WTC11 (cell line): ENCODE measurements around the gene PIEZO1. TPM values are rescaled to one million over a fixed set of nuclear protein-coding genes. Genes with fewer than 3 reads are reported as not detected.

Experiments used
- ATAC-seq: fragments of 200-7000 bp; cut with Tn5 transposase; 2 replicates; pipeline ENCODE4 v1.10.0; 2021; ENCODE audit warnings: mild to moderate bottlenecking, moderate library complexity
- CTCF ChIA-PET: fragments of 300-600 bp; sonication (Branson Sonifier 250); formaldehyde crosslinking; loops from one replicate; lab custom pipeline; 2021; ENCODE audit warnings: antibody characterized with exemption; lab: Charles Lee
- POLR2A ChIA-PET: fragments of 350-600 bp; sonication (Branson Sonifier 250); formaldehyde crosslinking; loops from one replicate; lab custom pipeline; 2021; ENCODE audit warnings: antibody characterized with exemption; lab: Charles Lee
- DNase-seq: peaks from one replicate; pipeline ENCODE4 v3.0.0; 2021; ENCODE audit warnings: low spot score
- H3K27ac Mint-ChIP-seq: 2 replicates; pipeline ENCODE4 v1.8.0; 2021; ENCODE audit warnings: mixed read lengths
- H3K27me3 Mint-ChIP-seq: 2 replicates; pipeline ENCODE4 v1.8.0; 2021; ENCODE audit warnings: low read depth, mild to moderate bottlenecking, moderate library complexity, mixed read lengths
- H3K36me3 Mint-ChIP-seq: 2 replicates; pipeline ENCODE4 v1.8.0; 2021; ENCODE audit warnings: mixed read lengths
- H3K4me1 Mint-ChIP-seq: 2 replicates; pipeline ENCODE4 v1.8.0; 2022; ENCODE audit warnings: mixed read lengths
- H3K4me3 Mint-ChIP-seq: 2 replicates; pipeline ENCODE4 v1.8.0; 2021; ENCODE audit warnings: mild to moderate bottlenecking, moderate library complexity, mixed read lengths
- H3K9me3 Mint-ChIP-seq: 2 replicates; pipeline ENCODE4 v1.8.0; 2021; ENCODE audit warnings: mixed read lengths
- ATF1 ChIP-seq: sonication (generic); formaldehyde crosslinking; IDR thresholded peaks from 2 replicates; pipeline ENCODE4 v1.8.1; 2023; ENCODE audit warnings: mild to moderate bottlenecking, moderate library complexity, missing genetic modification reagents
- CBFB ChIP-seq: sonication (generic); formaldehyde crosslinking; IDR thresholded peaks from 2 replicates; pipeline ENCODE4 v1.8.1; 2022; ENCODE audit warnings: mild to moderate bottlenecking, low read depth, missing genetic modification reagents
- FOXJ3 ChIP-seq: sonication (generic); formaldehyde crosslinking; IDR thresholded peaks from 2 replicates; pipeline ENCODE4 v1.9.0; 2021; ENCODE audit warnings: missing genetic modification reagents, mild to moderate bottlenecking, borderline replicate concordance
- NFE2L1 ChIP-seq: sonication (generic); formaldehyde crosslinking; IDR thresholded peaks from 2 replicates; pipeline ENCODE4 v1.8.1; 2023; ENCODE audit warnings: missing genetic modification reagents
- NR2C2 ChIP-seq: sonication (generic); formaldehyde crosslinking; IDR thresholded peaks from 2 replicates; pipeline ENCODE4 v1.8.0; 2022; ENCODE audit warnings: mild to moderate bottlenecking, missing genetic modification reagents
- ZNF219 ChIP-seq: sonication (generic); formaldehyde crosslinking; IDR thresholded peaks from 2 replicates; pipeline ENCODE4 v1.8.0; 2023; ENCODE audit warnings: missing genetic modification reagents, mild to moderate bottlenecking, borderline replicate concordance
- ZNF263 ChIP-seq: sonication (generic); formaldehyde crosslinking; IDR thresholded peaks from 2 replicates; pipeline ENCODE4 v1.8.1; 2022; ENCODE audit warnings: low read depth, mild to moderate bottlenecking, moderate library complexity, missing genetic modification reagents
- ZNF416 ChIP-seq: fragments of 250-450 bp; sonication (Bioruptor Pico); IDR thresholded peaks from 2 replicates; pipeline ENCODE4 v1.9.0; 2021; ENCODE audit warnings: mild to moderate bottlenecking, inconsistent platforms
- total RNA-seq: library from RNA; stranded (reverse); gene quantifications from 3 replicates; pipeline ENCODE4 v1.2.3, GENCODE V29; 2021
- TF ChIP-seq, protein P1 (sequence below): sonication (generic); formaldehyde crosslinking; IDR thresholded peaks from 2 replicates; pipeline ENCODE4 v1.8.1; 2022; ENCODE audit warnings: low read depth, mild to moderate bottlenecking, moderate library complexity, missing genetic modification reagents, borderline replicate concordance
- TF ChIP-seq, protein P2 (sequence below): fragments of 250-450 bp; sonication (Bioruptor Pico); IDR thresholded peaks from 2 replicates; pipeline ENCODE4 v1.9.0; 2021; ENCODE audit warnings: mild to moderate bottlenecking
- TF ChIP-seq, protein P3 (sequence below): sonication (generic); formaldehyde crosslinking; IDR thresholded peaks from 2 replicates; pipeline ENCODE4 v1.8.0; 2022; ENCODE audit warnings: mild to moderate bottlenecking, missing genetic modification reagents
- TF ChIP-seq, protein P4 (sequence below): fragments of 250-450 bp; sonication (Bioruptor Pico); conservative IDR thresholded peaks from 2 replicates; pipeline ENCODE4 v1.9.0; 2021; ENCODE audit warnings: mild to moderate bottlenecking
- TF ChIP-seq, protein P5 (sequence below): sonication (generic); formaldehyde crosslinking; IDR thresholded peaks from 2 replicates; pipeline ENCODE4 v1.8.1; 2023; ENCODE audit warnings: mild to moderate bottlenecking, missing genetic modification reagents, moderate library complexity
- TF ChIP-seq, protein P6 (sequence below): sonication (generic); formaldehyde crosslinking; IDR thresholded peaks from 2 replicates; pipeline ENCODE4 v1.8.1; 2022; ENCODE audit warnings: mild to moderate bottlenecking, moderate library complexity, missing genetic modification reagents

The PIEZO1 gene
- total RNA-seq, 1 experiment from 2014 or later = 71.3 TPM

DNA sequence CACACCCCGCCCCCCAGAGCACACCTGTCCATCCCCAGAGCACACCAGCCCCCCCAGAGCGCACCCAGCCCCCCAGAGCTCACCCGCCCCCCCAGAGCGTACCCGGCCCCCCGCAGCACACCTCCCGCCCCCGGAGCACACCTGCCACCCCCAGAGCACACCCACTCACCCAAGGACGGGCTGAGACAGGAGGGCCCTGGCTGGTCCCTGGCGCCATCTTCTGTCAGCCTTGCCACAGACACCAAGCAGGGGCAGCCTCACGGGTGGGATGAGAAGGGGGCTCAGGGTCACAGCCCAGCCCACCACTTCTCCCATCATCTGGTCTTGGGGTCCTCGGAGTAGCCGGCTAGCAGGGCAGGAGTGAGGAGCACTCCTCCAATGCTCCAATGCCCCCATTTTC is 31.8 kb downstream of the PIEZO1 start:
- Mint-ChIP-seq H3K27me3 (no peaks in the 10 kb centered on the region), H3K27ac (peak overlapping the region; percentile 68; the same call in 1 of the 2 replicates), H3K4me1 (peaks cover 14% of the 10 kb centered on the region), H3K9me3 (no peaks in the 10 kb centered on the region), H3K36me3 (no peaks in the 10 kb centered on the region), H3K4me3 (no peak overlapping the region)
- DNase-seq (no peak), ATAC-seq (no peak)
- CTCF ChIA-PET = interaction anchor here (0.9 to 9.0 kb wide), 5 partner anchors 8 to 105 kb away, joined by 3 to 185 read pairs (median 81); no protein-coding TSS in a partner anchor
- no peak for TF ChIP-seq FOXJ3 (CRISPR knock-in tag)
- POLR2A ChIA-PET = interaction anchor here (2.8 kb wide), 1 partner anchor 10 kb away, joined by 10 read pairs; no protein-coding TSS in a partner anchor

DNA sequence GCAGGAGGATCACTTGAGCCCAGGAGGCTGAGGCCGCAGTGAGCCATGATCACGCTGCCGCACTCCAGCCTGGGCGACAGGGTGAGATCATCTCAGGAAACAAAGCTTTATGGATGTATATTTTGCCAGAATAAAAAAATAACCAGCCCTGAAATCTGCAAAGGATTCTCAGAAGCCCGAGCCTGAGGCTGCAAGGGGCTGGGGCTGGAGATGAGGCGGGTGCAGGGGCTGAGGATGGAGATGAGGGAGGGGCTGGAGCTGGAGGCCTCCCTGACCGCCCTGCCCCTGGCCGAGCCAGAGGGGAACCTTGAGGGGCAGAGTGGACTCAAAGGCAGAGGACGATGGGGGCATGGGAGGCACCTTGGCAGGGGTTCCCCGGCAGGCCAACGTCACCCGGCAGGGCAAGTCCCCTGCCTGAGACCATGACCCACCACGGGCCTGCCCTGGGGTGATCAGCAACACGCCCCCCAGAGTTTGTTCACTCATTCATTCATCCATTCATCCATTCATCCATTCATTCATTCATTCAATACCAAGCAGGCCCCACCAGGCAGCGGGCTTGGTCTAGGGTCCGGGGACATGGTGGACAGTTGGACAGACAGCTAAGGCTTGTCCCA is 32.5 kb downstream of the PIEZO1 start:
- no peaks in the 10 kb centered on the region for H3K9me3 Mint-ChIP-seq
- H3K27me3 Mint-ChIP-seq = no peaks in the 10 kb centered on the region
- ATAC-seq (no peak), DNase-seq (no peak)
- no peaks in the 10 kb centered on the region for H3K36me3 Mint-ChIP-seq
- H3K27ac Mint-ChIP-seq = no peak overlapping the region
- peaks cover 14% of the 10 kb centered on the region for H3K4me1 Mint-ChIP-seq
- CTCF ChIA-PET = interaction anchor here (1.1 to 9.0 kb wide), 3 partner anchors 14 to 32 kb away, joined by 4 to 185 read pairs (median 115); no protein-coding TSS in a partner anchor
- POLR2A ChIA-PET = no interaction called here
- TF ChIP-seq, protein P1, sequence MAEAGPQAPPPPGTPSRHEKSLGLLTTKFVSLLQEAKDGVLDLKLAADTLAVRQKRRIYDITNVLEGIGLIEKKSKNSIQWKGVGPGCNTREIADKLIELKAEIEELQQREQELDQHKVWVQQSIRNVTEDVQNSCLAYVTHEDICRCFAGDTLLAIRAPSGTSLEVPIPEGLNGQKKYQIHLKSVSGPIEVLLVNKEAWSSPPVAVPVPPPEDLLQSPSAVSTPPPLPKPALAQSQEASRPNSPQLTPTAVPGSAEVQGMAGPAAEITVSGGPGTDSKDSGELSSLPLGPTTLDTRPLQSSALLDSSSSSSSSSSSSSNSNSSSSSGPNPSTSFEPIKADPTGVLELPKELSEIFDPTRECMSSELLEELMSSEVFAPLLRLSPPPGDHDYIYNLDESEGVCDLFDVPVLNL (CRISPR knock-in tag) = no peak
- TF ChIP-seq ATF1 (CRISPR knock-in tag) = no peak
- TF ChIP-seq, protein P2, sequence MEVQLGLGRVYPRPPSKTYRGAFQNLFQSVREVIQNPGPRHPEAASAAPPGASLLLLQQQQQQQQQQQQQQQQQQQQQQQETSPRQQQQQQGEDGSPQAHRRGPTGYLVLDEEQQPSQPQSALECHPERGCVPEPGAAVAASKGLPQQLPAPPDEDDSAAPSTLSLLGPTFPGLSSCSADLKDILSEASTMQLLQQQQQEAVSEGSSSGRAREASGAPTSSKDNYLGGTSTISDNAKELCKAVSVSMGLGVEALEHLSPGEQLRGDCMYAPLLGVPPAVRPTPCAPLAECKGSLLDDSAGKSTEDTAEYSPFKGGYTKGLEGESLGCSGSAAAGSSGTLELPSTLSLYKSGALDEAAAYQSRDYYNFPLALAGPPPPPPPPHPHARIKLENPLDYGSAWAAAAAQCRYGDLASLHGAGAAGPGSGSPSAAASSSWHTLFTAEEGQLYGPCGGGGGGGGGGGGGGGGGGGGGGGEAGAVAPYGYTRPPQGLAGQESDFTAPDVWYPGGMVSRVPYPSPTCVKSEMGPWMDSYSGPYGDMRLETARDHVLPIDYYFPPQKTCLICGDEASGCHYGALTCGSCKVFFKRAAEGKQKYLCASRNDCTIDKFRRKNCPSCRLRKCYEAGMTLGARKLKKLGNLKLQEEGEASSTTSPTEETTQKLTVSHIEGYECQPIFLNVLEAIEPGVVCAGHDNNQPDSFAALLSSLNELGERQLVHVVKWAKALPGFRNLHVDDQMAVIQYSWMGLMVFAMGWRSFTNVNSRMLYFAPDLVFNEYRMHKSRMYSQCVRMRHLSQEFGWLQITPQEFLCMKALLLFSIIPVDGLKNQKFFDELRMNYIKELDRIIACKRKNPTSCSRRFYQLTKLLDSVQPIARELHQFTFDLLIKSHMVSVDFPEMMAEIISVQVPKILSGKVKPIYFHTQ (CRISPR knock-in tag) = no peak
- no peak for TF ChIP-seq ZNF263
- no peak for TF ChIP-seq CBFB (CRISPR knock-in tag)
- no peak for TF ChIP-seq NFE2L1
- TF ChIP-seq, protein P3, sequence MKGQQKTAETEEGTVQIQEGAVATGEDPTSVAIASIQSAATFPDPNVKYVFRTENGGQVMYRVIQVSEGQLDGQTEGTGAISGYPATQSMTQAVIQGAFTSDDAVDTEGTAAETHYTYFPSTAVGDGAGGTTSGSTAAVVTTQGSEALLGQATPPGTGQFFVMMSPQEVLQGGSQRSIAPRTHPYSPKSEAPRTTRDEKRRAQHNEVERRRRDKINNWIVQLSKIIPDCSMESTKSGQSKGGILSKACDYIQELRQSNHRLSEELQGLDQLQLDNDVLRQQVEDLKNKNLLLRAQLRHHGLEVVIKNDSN (CRISPR knock-in tag) = no peak
- no peak for TF ChIP-seq ZNF219 (CRISPR knock-in tag)
- TF ChIP-seq NR2C2 (CRISPR knock-in tag) = no peak
- TF ChIP-seq, protein P4, sequence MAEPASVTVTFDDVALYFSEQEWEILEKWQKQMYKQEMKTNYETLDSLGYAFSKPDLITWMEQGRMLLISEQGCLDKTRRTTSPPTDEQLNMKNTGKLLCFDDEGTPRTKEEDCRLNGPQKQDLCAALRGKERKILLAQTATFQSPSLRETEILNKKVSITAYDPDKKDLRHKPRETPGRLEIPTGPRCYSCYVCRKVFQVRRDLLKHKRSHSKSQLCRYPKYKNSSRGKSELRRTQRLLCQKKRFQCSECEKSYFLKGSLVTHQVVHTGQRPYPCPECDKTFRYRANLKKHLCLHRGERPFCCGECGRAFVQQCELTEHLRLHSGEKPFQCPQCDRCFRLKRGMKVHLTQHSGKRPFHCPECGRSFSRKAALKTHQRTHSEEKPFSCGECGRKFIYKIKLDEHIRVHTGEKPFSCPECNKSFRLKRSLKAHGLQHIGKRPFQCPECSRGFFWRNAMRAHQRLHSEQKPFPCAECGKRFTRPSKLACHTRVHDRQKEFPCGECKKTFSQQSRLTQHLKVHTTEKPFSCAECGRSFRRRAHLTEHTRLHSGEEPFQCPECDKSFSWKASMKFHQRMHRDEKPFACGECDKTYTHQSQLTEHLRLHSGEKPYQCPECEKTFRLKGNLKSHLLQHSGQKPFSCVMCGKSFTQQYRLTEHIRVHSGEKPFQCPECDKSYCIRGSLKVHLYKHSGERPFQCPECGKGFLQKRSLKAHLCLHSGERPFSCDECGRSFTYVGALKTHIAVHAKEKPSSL (CRISPR knock-in tag) = no peak
- TF ChIP-seq, protein P5, sequence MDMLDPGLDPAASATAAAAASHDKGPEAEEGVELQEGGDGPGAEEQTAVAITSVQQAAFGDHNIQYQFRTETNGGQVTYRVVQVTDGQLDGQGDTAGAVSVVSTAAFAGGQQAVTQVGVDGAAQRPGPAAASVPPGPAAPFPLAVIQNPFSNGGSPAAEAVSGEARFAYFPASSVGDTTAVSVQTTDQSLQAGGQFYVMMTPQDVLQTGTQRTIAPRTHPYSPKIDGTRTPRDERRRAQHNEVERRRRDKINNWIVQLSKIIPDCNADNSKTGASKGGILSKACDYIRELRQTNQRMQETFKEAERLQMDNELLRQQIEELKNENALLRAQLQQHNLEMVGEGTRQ (CRISPR knock-in tag) = no peak
- TF ChIP-seq ZNF416 (CRISPR knock-in tag) = no peak
- TF ChIP-seq, protein P6, sequence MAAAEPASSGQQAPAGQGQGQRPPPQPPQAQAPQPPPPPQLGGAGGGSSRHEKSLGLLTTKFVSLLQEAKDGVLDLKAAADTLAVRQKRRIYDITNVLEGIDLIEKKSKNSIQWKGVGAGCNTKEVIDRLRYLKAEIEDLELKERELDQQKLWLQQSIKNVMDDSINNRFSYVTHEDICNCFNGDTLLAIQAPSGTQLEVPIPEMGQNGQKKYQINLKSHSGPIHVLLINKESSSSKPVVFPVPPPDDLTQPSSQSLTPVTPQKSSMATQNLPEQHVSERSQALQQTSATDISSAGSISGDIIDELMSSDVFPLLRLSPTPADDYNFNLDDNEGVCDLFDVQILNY (CRISPR knock-in tag) = no peak
- no peak overlapping the region for H3K4me3 Mint-ChIP-seq
